B cell (primary cell): ENCODE data around the gene CCDC192. TPM values are rescaled to one million over a fixed set of nuclear protein-coding genes. Genes with fewer than 3 reads are reported as not detected.

Experiments used
- ATAC-seq: fragments of 200-7000 bp; cut with Tn5 transposase; one replicate; pipeline ENCODE4 v1.10.0; 2021; ENCODE audit warnings: low read depth, mild to moderate bottlenecking, moderate number of reproducible peaks, moderate library complexity
- CTCF ChIA-PET: fragments of 350-600 bp; sonication (Branson Sonifier 250); formaldehyde crosslinking; loops from one replicate; lab custom pipeline; 2021; ENCODE audit warnings: antibody characterized with exemption, inconsistent platforms; lab: Charles Lee
- POLR2A ChIA-PET: fragments of 350-600 bp; sonication (Branson Sonifier 250); formaldehyde crosslinking; loops from one replicate; lab custom pipeline; 2021; ENCODE audit warnings: antibody characterized with exemption; lab: Charles Lee
- DNase-seq: peaks from one replicate; pipeline ENCODE4 v3.0.0; 2013
- H2AFZ ChIP-seq: 2 replicates; pipeline ENCODE4 v1.6.1; 2012; ENCODE audit warnings: mild to moderate bottlenecking, low read depth, low read length; ENCODE audit not compliant: insufficient read depth, poor library complexity, severe bottlenecking
- H3K27ac ChIP-seq, 2 donors: 1 replicate in 1 of 2; 2 replicates in 1 of 2; pipeline ENCODE4 v1.5.1; 2012 to 2013; ENCODE audit warnings: low read length in 2 of 2, mild to moderate bottlenecking in 2 of 2, moderate library complexity in 1 of 2
- H3K27me3 ChIP-seq, 4 experiments: fragments of 200-600 bp in 1 of 4; sonication (generic) in 1 of 4; replicated peaks in 1 of 4; 1 replicate in 2 of 4; 2 replicates in 2 of 4; pipeline versions ENCODE4 v1.6.1 to v1.7.0; 2013 to 2016; ENCODE audit warnings: low read length in 3 of 4, mild to moderate bottlenecking in 2 of 4, mixed read lengths in 1 of 4, moderate library complexity in 1 of 4; ENCODE audit not compliant: insufficient read depth in 4 of 4, control insufficient read depth in 3 of 4; ENCODE audit errors: control extremely low read depth in 1 of 4
- H3K36me3 ChIP-seq, 2 experiments: replicated peaks in 1 of 2; 1 replicate in 1 of 2; 2 replicates in 1 of 2; pipeline versions ENCODE4 v1.6.1 to v1.7.1; 2013; ENCODE audit warnings: low read length in 1 of 2; ENCODE audit not compliant: insufficient read depth in 2 of 2, control insufficient read depth in 1 of 2; ENCODE audit errors: control extremely low read depth in 1 of 2, extremely low read depth in 1 of 2
- H3K4me1 ChIP-seq, 2 donors: fragments of 200-600 bp in 1 of 2; sonication (generic) in 1 of 2; 1 replicate in 1 of 2; 2 replicates in 1 of 2; pipeline versions ENCODE4 v1.5.1 to v1.6.1; 2013 to 2017; ENCODE audit warnings: low read length in 2 of 2; ENCODE audit not compliant: control insufficient read depth in 2 of 2, insufficient read depth in 2 of 2
- H3K4me2 ChIP-seq: replicated peaks from 2 replicates; pipeline ENCODE3; 2012; ENCODE audit warnings: mild to moderate bottlenecking, low read depth, low read length; ENCODE audit not compliant: poor library complexity, severe bottlenecking
- H3K4me3 ChIP-seq, 5 experiments: fragments of 200-600 bp in 1 of 5; sonication (generic) in 1 of 5; 1 replicate in 3 of 5; 2 replicates in 2 of 5; pipeline versions ENCODE4 v1.5.1 to v1.7.0; 2011 to 2016; ENCODE audit warnings: low read length in 4 of 5, mild to moderate bottlenecking in 4 of 5, low read depth in 2 of 5, control low read depth in 1 of 5, moderate library complexity in 1 of 5; ENCODE audit not compliant: insufficient read depth in 1 of 5; ENCODE audit errors: control extremely low read depth in 1 of 5, extremely low read depth in 1 of 5
- H3K79me2 ChIP-seq: fragments of 200-600 bp; sonication (generic); one replicate; pipeline ENCODE4 v1.6.0; 2016; ENCODE audit warnings: low read length; ENCODE audit not compliant: control insufficient read depth, insufficient read depth
- H3K9ac ChIP-seq: fragments of 200-600 bp; sonication (generic); 2 replicates; pipeline ENCODE4 v1.6.1; 2017; ENCODE audit warnings: mild to moderate bottlenecking, low read length, moderate library complexity
- H3K9me3 ChIP-seq, 3 donors: one replicate each; pipeline versions ENCODE4 v1.6.1 to v1.7.1; 2013; ENCODE audit warnings: low read length in 2 of 3; ENCODE audit not compliant: control insufficient read depth in 2 of 3, insufficient read depth in 1 of 3; ENCODE audit errors: control extremely low read depth in 1 of 3
- H4K20me1 ChIP-seq: 2 replicates; pipeline ENCODE4 v1.6.0; 2012; ENCODE audit warnings: mild to moderate bottlenecking, low read length; ENCODE audit not compliant: insufficient read depth, control insufficient read depth, poor library complexity, severe bottlenecking
- H3K27ac Mint-ChIP-seq: one replicate; pipeline ENCODE4 v1.8.0; 2021; ENCODE audit warnings: mixed read lengths
- H3K27me3 Mint-ChIP-seq: one replicate; pipeline ENCODE4 v1.8.0; 2021; ENCODE audit warnings: mixed read lengths
- H3K4me1 Mint-ChIP-seq: one replicate; pipeline ENCODE4 v1.8.0; 2021; ENCODE audit warnings: mixed read lengths
- H3K4me3 Mint-ChIP-seq: one replicate; pipeline ENCODE4 v1.8.0; 2021; ENCODE audit warnings: mixed read lengths
- H3K9me3 Mint-ChIP-seq: one replicate; pipeline ENCODE4 v1.8.0; 2022; ENCODE audit warnings: mixed read lengths; ENCODE audit not compliant: insufficient read depth
- CTCF ChIP-seq: fragments of 200-600 bp; IDR thresholded peaks from one replicate; pipeline ENCODE4 v1.8.0; 2022; ENCODE audit warnings: antibody characterized with exemption, mild to moderate bottlenecking
- EZH2 ChIP-seq: IDR thresholded peaks from 2 replicates; pipeline ENCODE4 v1.6.1; 2012; ENCODE audit warnings: borderline replicate concordance, low read depth, mild to moderate bottlenecking, moderate library complexity, low read length; ENCODE audit not compliant: insufficient read depth, poor library complexity, severe bottlenecking
- WGBS: methylation state at CpG from one replicate; pipeline ENCODE4 v1.1.5; 2013; ENCODE audit warnings: missing lambda C conversion rate; ENCODE audit not compliant: insufficient coverage; 5-methylcytosine and 5-hydroxymethylcytosine counted together
- intact Hi-C: fragments of 100-400 bp; cut with micrococcal nuclease; formaldehyde crosslinking; loops from one replicate; pipeline ENCODE4 v1.10.0; 2022
- polyA plus RNA-seq: library from polyadenylated mRNA; depleted of rRNA; stranded (reverse); fragments of >200 nt; gene quantifications from 2 replicates; pipeline ENCODE4 v1.2.3, GENCODE V29; 2012
- total RNA-seq, 2 donors: library from RNA; stranded (reverse); fragments of 120-200 nt in 1 of 2; gene quantifications; 1 replicate in 1 of 2; 2 replicates in 1 of 2; pipeline versions ENCODE4 v1.2.3 to v1.2.4, GENCODE V29; 2013 to 2022

Gene CCDC192
- total and polyA plus RNA-seq, 2 donors (not counting 1 experiment from before 2014, with no cell fraction given), result not detected

DNA sequence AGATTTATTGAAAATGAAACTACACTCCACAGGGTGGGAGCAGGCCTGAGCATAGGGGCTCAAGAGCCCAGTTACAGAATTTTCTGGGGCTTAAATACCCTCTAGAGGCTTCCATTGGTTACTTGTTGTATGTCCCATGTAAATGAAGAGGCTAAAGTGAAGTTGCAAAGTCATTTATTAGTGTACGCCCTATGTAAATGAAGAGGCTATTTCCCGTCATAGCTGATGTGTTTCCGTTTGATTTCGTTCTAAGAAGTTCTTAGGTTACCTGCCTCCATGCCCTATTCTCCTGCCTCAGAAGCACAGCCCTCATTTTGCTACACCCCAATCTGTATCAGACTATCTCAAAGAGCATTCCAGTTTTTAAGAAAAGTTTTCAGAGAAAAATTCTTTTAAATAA lies 273.3 kb downstream of the CCDC192 start:
- intact Hi-C loops, result no loop called here
- no peaks in the 10 kb centered on the region for H3K36me3 ChIP-seq

More for the DNA sequence above, 273.3 kb downstream of the CCDC192 start:
- H3K9ac ChIP-seq, result no peak overlapping the region
- ChIA-PET CTCF (no interaction called here), POLR2A (no interaction called here)
- TF ChIP-seq CTCF (no peak), EZH2 (no peak)
- H3K4me1 ChIP-seq, result no peaks in the 10 kb centered on the region
- H3K79me2 ChIP-seq, result no peaks in the 10 kb centered on the region
- ATAC-seq (no peak), DNase-seq (no peak)
- H3K4me3 Mint-ChIP-seq, result no peak overlapping the region
- H3K27me3 ChIP-seq, result no peaks in the 10 kb centered on the region
- no peak overlapping the region for H3K4me2 ChIP-seq
- no peak overlapping the region for H3K27ac ChIP-seq
- WGBS, result no CpG with 5 or more reads among the region's 4 CpGs
- H3K27ac Mint-ChIP-seq, result no peak overlapping the region
- peaks cover 3% of the 10 kb centered on the region for H3K9me3 Mint-ChIP-seq
- no peaks in the 10 kb centered on the region for H3K27me3 Mint-ChIP-seq
- H3K9me3 ChIP-seq, result no peaks in the 10 kb centered on the region
- H3K4me1 Mint-ChIP-seq, result no peaks in the 10 kb centered on the region
- no peak overlapping the region for H2AFZ ChIP-seq
- no peak overlapping the region for H3K4me3 ChIP-seq
- no peaks in the 10 kb centered on the region for H4K20me1 ChIP-seq
